Right atrium auricular region (tissue), 2 donors: Measurements from ENCODE around the gene PKP4. TPM values are rescaled to one million over a fixed set of nuclear protein-coding genes. Genes with fewer than 3 reads are reported as not detected.

ENCODE experiments used
- DNase-seq: peaks from one replicate; pipeline ENCODE4 v3.0.0-alpha.2; 2019; ENCODE audit warnings: low spot score
- H3K27ac ChIP-seq, 2 donors: fragments of 200-600 bp; sonication (generic); 1 replicate in 1 of 2; 2 replicates in 1 of 2; pipeline ENCODE4 v1.5.1; 2016 to 2019
- H3K27me3 ChIP-seq, 2 donors: fragments of 200-600 bp; sonication (generic); one replicate each; pipeline versions ENCODE4 v1.5.1 to v1.6.0; 2017 to 2019
- H3K36me3 ChIP-seq: fragments of 200-600 bp; sonication (generic); one replicate; pipeline ENCODE4 v1.5.1; 2016
- H3K4me1 ChIP-seq, 2 donors: fragments of 200-600 bp; sonication (generic); one replicate each; pipeline versions ENCODE4 v1.5.1 to v1.6.0; 2017 to 2019
- H3K4me3 ChIP-seq, 2 donors: fragments of 200-600 bp; sonication (generic); 1 replicate in 1 of 2; 2 replicates in 1 of 2; pipeline ENCODE4 v1.5.1; 2017 to 2019; ENCODE audit warnings: mild to moderate bottlenecking in 1 of 2, moderate library complexity in 1 of 2
- H3K9me3 ChIP-seq, 2 donors: fragments of 200-600 bp; sonication (generic); one replicate each; pipeline ENCODE4 v1.5.1; 2019
- total RNA-seq, 2 donors: library from RNA; depleted of rRNA; stranded (reverse); fragments of >200 nt; gene quantifications; one replicate each; pipeline ENCODE4 v1.1.0, GENCODE V29; 2016
- TF ChIP-seq, protein P1 (sequence below), 2 donors: fragments of 200-600 bp; sonication (generic); IDR thresholded peaks; one replicate each; pipeline ENCODE4 v1.5.1; 2019; ENCODE audit warnings: antibody characterized with exemption in 2 of 2

Gene PKP4
- total RNA-seq, 2 donors from 2014 or later = 36.2 to 39.2 TPM

DNA sequence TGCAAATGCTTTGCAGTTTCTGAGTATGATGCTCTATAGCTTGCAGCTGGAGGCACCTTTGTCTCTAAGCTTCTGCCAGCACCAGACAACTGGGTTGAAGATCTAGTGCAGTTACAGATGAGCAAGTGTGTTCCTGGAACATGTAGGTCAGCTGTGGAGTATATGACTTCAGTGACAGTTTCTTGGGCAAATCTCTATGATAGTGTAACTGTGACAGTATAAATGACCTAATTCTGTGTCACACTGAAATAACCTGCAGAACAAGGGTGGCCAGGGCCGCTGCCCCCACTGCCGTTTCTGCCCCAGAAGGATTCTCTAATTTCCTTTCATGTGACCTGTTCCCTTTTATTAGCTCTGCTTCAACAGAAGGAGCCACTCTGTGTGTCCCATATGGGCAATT lies 193.1 kb downstream of the PKP4 start:
- TF ChIP-seq, protein P1, sequence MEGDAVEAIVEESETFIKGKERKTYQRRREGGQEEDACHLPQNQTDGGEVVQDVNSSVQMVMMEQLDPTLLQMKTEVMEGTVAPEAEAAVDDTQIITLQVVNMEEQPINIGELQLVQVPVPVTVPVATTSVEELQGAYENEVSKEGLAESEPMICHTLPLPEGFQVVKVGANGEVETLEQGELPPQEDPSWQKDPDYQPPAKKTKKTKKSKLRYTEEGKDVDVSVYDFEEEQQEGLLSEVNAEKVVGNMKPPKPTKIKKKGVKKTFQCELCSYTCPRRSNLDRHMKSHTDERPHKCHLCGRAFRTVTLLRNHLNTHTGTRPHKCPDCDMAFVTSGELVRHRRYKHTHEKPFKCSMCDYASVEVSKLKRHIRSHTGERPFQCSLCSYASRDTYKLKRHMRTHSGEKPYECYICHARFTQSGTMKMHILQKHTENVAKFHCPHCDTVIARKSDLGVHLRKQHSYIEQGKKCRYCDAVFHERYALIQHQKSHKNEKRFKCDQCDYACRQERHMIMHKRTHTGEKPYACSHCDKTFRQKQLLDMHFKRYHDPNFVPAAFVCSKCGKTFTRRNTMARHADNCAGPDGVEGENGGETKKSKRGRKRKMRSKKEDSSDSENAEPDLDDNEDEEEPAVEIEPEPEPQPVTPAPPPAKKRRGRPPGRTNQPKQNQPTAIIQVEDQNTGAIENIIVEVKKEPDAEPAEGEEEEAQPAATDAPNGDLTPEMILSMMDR (IDR thresholded peaks at IDR 0.05) = no peak
- Histone ChIP-seq H3K27ac (no peak overlapping the region), H3K4me3 (no peak overlapping the region), H3K36me3 (no peaks in the 10 kb centered on the region), H3K4me1 (peaks cover 0 to 8% of the 10 kb centered on the region in 2 donors), H3K27me3 (no peaks in the 10 kb centered on the region), H3K9me3 (no peaks in the 10 kb centered on the region)
- no peak for DNase-seq

DNA sequence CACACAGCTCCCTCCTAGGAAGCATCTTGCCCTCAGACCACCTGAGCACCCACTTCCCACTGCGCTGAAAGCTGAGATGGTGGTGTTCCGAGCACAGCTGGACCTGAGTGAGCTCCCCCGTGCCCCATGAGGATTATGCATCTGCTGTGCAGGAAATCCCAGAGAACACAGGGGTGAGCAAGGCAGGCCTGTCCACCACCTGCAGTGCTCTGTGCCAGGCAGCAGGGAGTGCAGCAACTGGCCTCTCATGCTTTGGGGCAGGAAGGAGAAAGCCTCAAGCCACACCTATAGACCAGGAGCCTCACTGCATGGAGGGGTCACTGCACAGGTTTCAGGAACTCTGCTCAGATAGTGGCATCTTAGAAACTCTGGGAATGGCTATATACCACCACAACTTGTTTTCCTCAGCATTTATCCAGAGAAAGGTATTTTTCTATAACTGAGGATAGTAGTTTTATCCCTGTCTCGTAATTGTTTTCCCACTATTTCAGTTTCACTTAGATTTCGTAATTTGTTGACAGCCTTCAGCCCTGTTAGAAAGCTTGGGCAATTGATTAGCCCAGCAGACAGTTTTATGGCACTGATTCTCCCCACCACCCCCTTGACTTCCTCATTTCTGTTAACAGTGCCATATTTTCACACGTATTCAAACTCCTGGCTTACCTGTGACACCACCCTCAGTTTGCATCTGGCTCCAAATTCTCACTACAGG lies 194.1 kb downstream of the PKP4 start:
- DNase-seq = no peak
- no peaks in the 10 kb centered on the region for H3K27me3 ChIP-seq
- no peak overlapping the region for H3K4me3 ChIP-seq
- no peaks in the 10 kb centered on the region for H3K9me3 ChIP-seq
- no peaks in the 10 kb centered on the region for H3K36me3 ChIP-seq
- peak overlapping the region in 1 of 2 donors; percentile 29 for H3K27ac ChIP-seq
- peaks cover 0 to 8% of the 10 kb centered on the region in 2 donors for H3K4me1 ChIP-seq
- TF ChIP-seq, protein P1 (IDR thresholded peaks at IDR 0.05) = no peak

DNA sequence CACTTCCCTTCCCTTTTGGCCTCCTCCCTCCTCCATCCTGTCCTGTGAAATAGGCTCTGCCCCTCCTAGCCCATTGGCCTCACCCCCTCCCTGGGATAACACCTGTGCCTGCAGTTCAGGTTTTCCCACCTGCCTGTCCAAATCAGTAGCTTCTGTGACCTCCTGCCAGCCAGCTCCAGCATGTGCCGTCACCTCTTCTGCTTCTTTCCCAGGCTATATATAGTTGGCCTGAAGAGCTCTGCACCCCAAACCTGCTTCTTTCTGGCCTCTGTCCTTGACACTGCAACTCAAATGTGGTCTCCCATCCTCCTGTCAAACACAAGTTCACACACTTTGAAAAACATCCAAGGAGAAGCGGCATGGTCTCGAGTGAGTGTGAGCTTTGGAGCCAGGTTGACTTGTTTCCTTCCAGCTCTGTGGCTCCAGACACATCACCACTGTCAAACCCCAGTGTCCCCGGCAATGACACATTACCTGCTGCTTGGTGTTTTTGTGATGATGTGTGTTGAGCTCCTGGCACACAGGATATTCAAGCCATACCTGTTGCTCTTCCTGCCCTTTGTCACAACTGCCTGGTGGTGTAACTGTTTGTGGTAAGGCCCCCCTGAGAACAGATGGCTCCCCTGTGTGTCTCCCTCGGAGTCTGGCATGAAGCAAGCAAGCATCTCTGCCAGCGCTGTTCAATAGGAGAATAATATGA lies 194.8 kb downstream of the PKP4 start:
- Histone ChIP-seq H3K27ac (peak overlapping the region in 1 of 2 donors; percentile 29), H3K9me3 (no peaks in the 10 kb centered on the region), H3K4me1 (peaks cover 0 to 8% of the 10 kb centered on the region in 2 donors), H3K4me3 (no peak overlapping the region), H3K27me3 (no peaks in the 10 kb centered on the region), H3K36me3 (no peaks in the 10 kb centered on the region)
- DNase-seq = no peak
- TF ChIP-seq, protein P1 (IDR thresholded peaks at IDR 0.05) = no peak

DNA sequence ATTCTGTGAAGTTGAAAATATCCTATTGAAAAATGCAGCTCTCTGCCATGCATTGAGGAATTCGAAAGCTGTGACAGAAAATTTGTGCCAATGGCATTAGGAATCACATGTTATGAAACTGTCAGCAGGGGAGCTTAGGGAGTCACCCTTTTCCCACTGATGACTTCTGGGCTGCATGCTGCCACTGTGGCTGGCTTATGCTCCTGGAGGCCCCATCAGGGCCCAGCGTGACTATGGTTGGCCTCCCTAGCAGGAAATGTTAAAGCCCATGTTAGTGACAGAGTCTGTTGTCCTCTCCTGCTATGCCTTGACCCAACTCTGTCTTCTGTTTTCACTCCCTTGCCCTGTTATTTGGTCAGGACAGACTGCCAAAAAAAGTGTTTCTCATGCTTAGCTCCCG lies 198.9 kb downstream of the PKP4 start:
- Histone ChIP-seq H3K4me3 (no peak overlapping the region), H3K4me1 (peaks cover 0 to 8% of the 10 kb centered on the region in 2 donors), H3K9me3 (no peaks in the 10 kb centered on the region), H3K27me3 (no peaks in the 10 kb centered on the region), H3K27ac (no peak overlapping the region), H3K36me3 (no peaks in the 10 kb centered on the region)
- no peak for DNase-seq
- TF ChIP-seq, protein P1 (IDR thresholded peaks at IDR 0.05) = no peak

DNA sequence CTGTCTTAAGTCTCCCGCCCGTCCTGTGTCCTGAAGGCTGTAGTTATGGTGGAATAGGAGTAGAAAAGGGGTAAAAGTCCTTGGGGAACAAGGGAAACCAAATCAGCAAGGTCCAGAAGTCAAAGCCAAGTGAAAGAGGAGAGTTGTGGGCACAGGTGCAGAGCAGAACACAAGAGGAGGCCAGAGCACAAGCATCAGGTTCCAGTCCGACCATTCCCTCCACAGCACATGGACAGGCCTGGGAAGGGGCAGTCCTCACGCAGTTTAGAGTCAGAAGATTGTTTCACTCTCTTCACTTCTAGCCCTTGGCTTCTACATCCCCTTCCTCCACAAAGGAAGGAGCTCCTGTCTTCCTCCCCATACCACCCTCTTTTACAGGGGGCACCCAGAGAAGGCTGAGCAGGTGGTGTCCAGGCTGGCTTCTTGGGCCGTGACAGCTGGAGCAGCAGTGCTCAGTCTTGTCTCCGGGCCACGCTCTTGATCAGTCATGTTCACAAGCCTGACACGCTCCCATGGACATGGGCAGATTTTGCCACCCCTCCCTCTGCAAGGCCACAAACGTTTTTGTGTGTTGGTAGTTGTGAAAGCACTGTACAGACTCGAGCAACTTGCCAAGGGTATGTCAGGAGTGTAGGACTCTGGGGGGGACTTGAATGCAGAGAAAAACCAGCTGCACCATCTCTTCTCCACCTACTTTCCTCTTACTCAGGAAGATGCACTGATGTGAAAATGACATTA lies 199.9 kb downstream of the PKP4 start:
- peaks cover 9% of the 10 kb centered on the region for H3K36me3 ChIP-seq
- no peak for DNase-seq
- H3K9me3 ChIP-seq = no peaks in the 10 kb centered on the region
- H3K27me3 ChIP-seq = no peaks in the 10 kb centered on the region
- no peaks in the 10 kb centered on the region for H3K4me1 ChIP-seq
- H3K4me3 ChIP-seq = no peak overlapping the region
- TF ChIP-seq, protein P1 (IDR thresholded peaks at IDR 0.05) = no peak
- H3K27ac ChIP-seq = no peak overlapping the region
